ENCODE results near the gene TMA7B. TPM values are rescaled to one million over a fixed set of nuclear protein-coding genes. Genes with fewer than 3 reads are reported as not detected.

Gene TMA7B
- total RNA-seq, 1 donor from 2014 or later = not detected

GRCh38 chr22:39938509-39939111, 21.6 kb upstream of the TMA7B start:
- no peak overlapping the region for H3K27ac Mint-ChIP-seq (ENCODE audit: unreplicated experiment)
- H3K4me3 Mint-ChIP-seq (ENCODE audit: unreplicated experiment) = no peak overlapping the region
- no peaks in the 10 kb centered on the region for H3K36me3 Mint-ChIP-seq (ENCODE audit: low read depth)
- H3K4me1 Mint-ChIP-seq (ENCODE audit: low read depth) = no peaks in the 10 kb centered on the region
- H3K27me3 Mint-ChIP-seq (ENCODE audit: low read depth) = peaks cover 31% of the 10 kb centered on the region
- H3K9me3 Mint-ChIP-seq (ENCODE audit: low read depth) = no peaks in the 10 kb centered on the region
- no peak for DNase-seq (ENCODE audit: low spot score)
- no peak for TF ChIP-seq CTCF (IDR thresholded peaks at IDR 0.05)

GRCh38 chr22:39939830-39940229, 20.4 kb upstream of the TMA7B start:
- no peaks in the 10 kb centered on the region for H3K4me1 Mint-ChIP-seq (ENCODE audit: low read depth)
- no peak for DNase-seq (ENCODE audit: low spot score)
- TF ChIP-seq CTCF (IDR thresholded peaks at IDR 0.05) = no peak
- H3K27ac Mint-ChIP-seq (ENCODE audit: unreplicated experiment) = no peak overlapping the region
- no peaks in the 10 kb centered on the region for H3K9me3 Mint-ChIP-seq (ENCODE audit: low read depth)
- no peak overlapping the region for H3K4me3 Mint-ChIP-seq (ENCODE audit: unreplicated experiment)
- H3K36me3 Mint-ChIP-seq (ENCODE audit: low read depth) = no peaks in the 10 kb centered on the region
- H3K27me3 Mint-ChIP-seq (ENCODE audit: low read depth) = peaks cover 21% of the 10 kb centered on the region

- Mint-ChIP-seq H3K27me3 (ENCODE audit: low read depth) (peaks cover 13% of the 10 kb centered on the region), H3K27ac (ENCODE audit: unreplicated experiment) (no peak overlapping the region), H3K4me1 (ENCODE audit: low read depth) (no peaks in the 10 kb centered on the region), H3K4me3 (ENCODE audit: unreplicated experiment) (no peak overlapping the region), H3K36me3 (ENCODE audit: low read depth) (no peaks in the 10 kb centered on the region), H3K9me3 (ENCODE audit: low read depth) (no peaks in the 10 kb centered on the region)
- TF ChIP-seq CTCF (IDR thresholded peaks at IDR 0.05) = peak; percentile 44
- DNase-seq (ENCODE audit: low spot score) = no peak
These were observed 19.4 kb upstream of the TMA7B start for GRCh38 chr22:39940757-39941305.

- no peak for DNase-seq (ENCODE audit: low spot score)
- H3K36me3 Mint-ChIP-seq (ENCODE audit: low read depth) = no peaks in the 10 kb centered on the region
- H3K4me1 Mint-ChIP-seq (ENCODE audit: low read depth) = no peaks in the 10 kb centered on the region
- H3K9me3 Mint-ChIP-seq (ENCODE audit: low read depth) = no peaks in the 10 kb centered on the region
- TF ChIP-seq CTCF (IDR thresholded peaks at IDR 0.05) = no peak
- H3K4me3 Mint-ChIP-seq (ENCODE audit: unreplicated experiment) = no peak overlapping the region
- no peak overlapping the region for H3K27ac Mint-ChIP-seq (ENCODE audit: unreplicated experiment)
- H3K27me3 Mint-ChIP-seq (ENCODE audit: low read depth) = peaks cover 6% of the 10 kb centered on the region
These were observed 18.6 kb upstream of the TMA7B start for GRCh38 chr22:39941601-39942000.

- H3K4me3 Mint-ChIP-seq (ENCODE audit: unreplicated experiment) = no peak overlapping the region
- H3K4me1 Mint-ChIP-seq (ENCODE audit: low read depth) = no peaks in the 10 kb centered on the region
- H3K9me3 Mint-ChIP-seq (ENCODE audit: low read depth) = no peaks in the 10 kb centered on the region
- DNase-seq (ENCODE audit: low spot score) = no peak
- no peak overlapping the region for H3K27ac Mint-ChIP-seq (ENCODE audit: unreplicated experiment)
- peaks cover 3% of the 10 kb centered on the region for H3K27me3 Mint-ChIP-seq (ENCODE audit: low read depth)
- H3K36me3 Mint-ChIP-seq (ENCODE audit: low read depth) = no peaks in the 10 kb centered on the region
- TF ChIP-seq CTCF (IDR thresholded peaks at IDR 0.05) = no peak
These were observed 17.6 kb upstream of the TMA7B start for GRCh38 chr22:39942439-39943230.
